Hindlimb muscle (tissue), 1 donor: ENCODE measurements around the gene PCBP3. TPM values are rescaled to one million over a fixed set of nuclear protein-coding genes. Genes with fewer than 3 reads are reported as not detected.
"Not testable (repeated sequence)": the region's sequence is repeated elsewhere in the genome, so short reads cannot be mapped to it uniquely, and the experiment has no call there.

Source experiments
- DNase-seq: peaks from one replicate; pipeline ENCODE4 v3.0.0-alpha.2; 2013
- polyA plus RNA-seq: library from polyadenylated mRNA; unstranded; fragments of 120-200 nt; gene quantifications from one replicate; pipeline ENCODE4 v1.2.1, GENCODE V29; 2013; ENCODE audit not compliant: insufficient read length

Gene PCBP3
- polyA plus RNA-seq, 1 donor: 0.81 TPM

GRCh38 chr21:45828580-45829570, 185.3 kb downstream of the PCBP3 start:
- DNase-seq: no peak

- DNase-seq: no peak
These were observed 186.1 kb downstream of the PCBP3 start for GRCh38 chr21:45829668-45830067.

DNA sequence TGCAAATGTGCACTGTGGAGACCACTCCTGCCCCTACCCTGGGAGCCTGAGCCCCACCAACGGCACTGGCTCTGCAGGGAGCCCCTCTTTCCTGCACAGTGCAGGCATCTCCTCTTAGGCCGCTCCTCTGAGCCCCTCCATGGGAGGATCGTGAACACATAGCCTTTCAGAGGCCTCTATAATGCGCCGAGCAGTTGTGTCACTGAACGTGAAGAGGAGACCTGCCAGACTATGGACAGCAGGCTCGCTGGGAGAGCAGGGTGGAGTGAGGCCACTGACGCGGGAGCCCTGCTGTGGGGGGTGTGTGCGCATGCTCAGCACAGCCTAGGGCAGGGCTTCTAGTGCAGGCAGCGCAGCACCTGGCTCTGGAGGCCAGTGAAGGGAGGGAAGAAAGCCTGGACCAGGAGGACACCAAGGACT, 186.7 kb downstream of the PCBP3 start:
- DNase-seq: peak; percentile 46

DNA sequence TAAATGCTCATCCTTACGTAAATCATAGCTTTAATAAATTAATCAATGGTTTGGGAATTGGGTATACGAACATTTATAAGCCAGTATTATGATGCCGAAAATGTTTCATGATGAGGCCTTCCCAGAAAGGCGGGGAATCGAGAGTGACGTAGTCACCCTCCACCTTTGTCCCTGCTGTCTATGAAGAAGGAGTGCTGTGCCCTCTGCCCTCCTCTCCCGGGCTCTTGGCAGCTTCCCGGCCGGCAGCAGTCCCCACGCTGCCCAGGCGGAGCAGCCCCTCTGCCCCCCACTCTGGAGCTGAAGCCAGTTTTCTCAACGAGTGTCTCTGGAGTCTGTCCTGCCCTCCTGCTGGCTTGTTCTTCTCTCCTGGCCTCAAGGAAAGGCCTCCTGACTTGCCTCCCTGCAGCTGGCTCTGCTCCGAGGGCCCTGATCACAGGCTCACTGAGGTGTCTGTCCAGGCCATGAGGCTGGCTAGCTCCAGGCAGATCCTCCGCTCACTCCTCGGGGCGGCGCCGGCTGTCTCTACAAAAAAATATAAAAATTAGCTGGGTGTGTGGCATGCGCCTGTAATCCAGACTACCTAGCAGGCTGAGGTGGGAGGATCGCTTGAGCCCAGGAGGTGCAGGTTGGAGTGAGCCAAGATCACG, 187.3 kb downstream of the PCBP3 start:
- no peak for DNase-seq

DNA sequence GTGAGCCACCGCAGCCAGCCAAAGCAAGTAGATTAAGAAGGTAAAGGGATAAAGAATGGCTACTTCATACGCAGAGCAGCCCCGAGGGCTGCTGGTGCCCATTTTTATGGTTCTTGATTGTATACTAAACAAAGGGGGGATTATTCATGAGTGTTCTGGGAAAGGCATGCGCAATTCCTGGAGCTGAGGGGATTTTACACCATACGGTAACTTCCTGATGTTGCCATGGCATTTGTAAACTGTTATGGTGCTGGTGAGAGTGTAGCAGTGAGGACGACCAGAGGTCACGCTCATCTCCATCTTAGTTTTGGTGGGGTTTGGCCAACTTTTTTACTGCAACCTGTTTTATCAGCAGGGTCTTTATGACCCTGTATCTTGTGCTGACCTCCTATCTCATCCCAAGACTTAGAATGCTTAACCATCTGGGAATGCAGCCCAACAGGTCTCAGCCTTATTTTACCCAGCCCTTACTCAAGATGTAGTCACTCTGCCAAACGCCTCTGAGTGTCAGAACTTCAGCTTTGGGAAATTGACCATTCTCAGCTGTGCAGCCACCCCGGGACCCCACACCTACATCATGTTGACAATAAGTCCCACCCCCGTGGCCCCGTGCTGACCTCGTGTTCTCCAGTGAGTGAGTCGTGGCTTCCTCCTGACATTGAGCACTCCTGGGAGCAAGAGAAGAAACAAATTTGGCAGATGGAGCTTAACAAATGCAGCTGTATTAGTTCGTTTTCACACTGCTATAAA, 188.6 kb downstream of the PCBP3 start:
- no peak for DNase-seq

DNA sequence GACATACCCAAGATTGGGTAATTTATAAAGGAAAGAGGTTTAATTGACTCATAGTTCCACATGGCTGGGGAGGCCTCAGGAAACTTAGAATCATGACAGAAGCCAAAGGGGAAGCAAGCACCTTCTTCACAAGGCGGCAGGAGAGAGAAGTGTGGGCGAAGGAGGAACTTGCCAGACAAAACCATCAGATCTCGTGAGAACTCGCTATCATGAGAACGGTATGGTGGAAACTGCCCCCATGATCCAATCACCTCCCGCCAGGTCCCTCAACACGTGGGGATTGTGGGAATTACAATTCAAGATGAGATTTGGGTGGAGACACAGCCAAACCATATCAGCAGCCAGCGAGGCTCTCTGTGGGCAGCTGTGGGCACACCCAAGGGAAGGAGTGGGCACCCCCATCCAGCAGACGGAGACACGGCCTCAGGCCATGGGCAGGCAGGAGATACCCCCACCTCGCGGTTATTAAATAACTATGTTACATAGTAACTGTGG, 189.3 kb downstream of the PCBP3 start:
- DNase-seq: not testable (repeated sequence)

DNA sequence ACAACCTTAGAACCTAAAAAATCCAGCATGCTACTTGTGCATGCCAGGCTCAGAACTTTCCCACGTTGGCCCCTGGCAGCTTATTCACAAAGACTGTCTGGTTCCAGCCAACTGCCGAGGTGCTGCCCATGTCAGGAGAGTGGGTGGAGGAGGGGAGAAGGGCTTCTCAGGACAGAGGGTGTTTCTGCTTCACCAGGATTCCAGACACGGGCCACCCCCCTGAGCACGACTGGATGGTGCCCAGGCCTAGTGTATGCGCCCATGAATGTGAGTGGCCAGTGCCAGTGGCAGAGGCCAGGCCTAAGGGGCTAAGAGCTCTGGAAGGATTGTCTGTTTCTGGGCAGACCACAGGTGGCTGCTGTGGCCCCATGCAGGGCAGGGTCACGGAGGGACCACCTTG, 189.9 kb downstream of the PCBP3 start:
- no peak for DNase-seq

DNA sequence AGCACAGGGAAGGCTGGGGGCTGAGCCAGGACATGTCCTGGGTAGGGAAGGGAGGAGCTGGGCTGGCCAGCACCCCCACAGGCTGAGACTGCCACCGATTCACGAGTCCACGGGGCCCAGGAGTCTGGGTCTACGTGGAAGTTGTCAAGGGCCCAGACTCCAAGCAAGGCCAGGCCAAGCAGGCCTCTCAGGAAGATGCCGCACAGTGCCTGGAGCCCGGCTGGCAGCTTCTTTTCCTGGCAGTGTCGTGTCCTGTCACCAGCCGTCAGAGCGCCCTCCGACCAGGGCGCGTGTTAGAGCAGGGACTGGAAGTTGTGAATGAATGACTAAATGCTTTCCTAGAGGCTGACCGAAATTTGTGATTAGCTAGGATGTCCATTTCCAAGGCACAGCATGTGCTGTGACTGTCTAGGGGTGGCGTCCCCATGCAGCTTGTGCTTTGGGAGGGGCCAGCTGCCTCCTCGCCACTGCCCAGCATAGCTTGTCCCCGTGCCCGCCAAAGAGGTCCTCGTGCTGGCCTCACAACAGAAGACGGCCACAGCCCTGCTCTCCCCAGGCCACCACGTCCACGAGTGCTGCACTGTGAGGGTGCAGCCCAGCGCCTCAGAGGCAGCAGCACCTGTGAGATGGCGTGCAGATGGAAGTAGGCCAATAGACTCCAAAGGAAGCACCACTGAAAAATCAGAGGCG, 190.6 kb downstream of the PCBP3 start:
- no peak for DNase-seq

DNA sequence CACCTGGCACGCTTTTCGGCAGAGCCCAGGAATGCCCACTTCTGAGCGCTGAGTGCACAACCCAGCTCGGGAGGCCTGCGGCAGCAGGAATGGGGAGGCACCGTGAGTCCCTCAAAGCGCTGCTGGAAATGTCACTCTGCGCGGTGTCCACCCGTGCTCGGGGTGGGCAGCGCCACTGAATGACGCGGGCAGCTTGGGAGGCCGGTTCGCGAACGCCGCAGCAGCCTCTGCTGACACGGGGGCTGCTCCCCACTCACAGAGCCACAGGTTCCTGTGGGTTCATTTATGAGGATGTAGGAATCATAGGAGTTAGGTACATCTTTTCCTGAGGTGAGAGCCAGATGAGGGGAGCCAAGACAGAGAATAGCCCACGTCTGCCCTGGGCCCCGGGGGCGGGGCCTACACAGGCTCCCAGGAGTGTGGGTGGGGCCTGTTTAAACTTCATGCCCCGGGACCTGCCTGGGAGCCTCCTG, 191.3 kb downstream of the PCBP3 start:
- no peak for DNase-seq

- no peak for DNase-seq
These were observed 192.1 kb downstream of the PCBP3 start for GRCh38 chr21:45835301-45836267.

GRCh38 chr21:45836268-45836655, 192.7 kb downstream of the PCBP3 start:
- DNase-seq: no peak

GRCh38 chr21:45836694-45837670, 193.5 kb downstream of the PCBP3 start:
- no peak for DNase-seq

DNA sequence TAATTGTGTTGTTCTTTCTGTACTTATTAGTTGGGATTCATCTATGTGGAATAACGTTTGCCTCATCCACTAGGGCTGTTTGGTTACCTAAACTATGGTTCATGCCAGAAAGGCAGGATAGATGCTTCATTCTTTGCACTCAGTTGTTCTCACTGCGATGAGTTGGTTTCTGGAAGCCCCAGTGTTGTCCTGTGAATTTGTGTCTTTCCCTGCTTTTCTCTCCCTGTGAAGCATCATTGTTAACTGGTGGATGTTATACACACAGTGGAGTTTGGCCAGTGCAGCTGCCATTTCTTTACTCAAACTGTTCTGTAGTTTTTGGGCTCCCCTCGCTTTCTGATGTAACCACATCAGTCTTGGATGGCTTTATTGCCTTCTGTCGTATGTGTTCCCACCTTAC, 194.4 kb downstream of the PCBP3 start:
- DNase-seq: no peak

DNA sequence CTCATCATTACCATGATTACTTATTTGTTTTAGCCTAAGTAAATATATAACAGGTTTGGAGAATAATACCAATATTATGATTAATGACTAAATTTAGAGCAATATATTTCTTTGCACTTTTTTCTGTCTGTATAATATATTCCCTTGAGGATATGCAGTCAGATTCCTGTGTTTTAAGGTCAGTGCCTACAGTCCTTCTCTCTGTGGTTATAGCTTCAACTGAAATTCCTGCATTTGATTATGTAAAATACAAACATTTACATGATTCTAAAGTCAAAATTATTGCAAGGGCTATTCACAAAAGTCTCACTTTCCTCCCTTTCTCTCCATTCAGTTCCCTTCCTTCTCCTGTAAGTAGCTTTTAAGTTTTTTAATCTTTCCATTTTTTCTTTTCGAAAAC, 195.1 kb downstream of the PCBP3 start:
- DNase-seq: no peak

- no peak for DNase-seq
These were observed 195.7 kb downstream of the PCBP3 start for GRCh38 chr21:45839274-45839673.

GRCh38 chr21:45841033-45841432, 197.5 kb downstream of the PCBP3 start:
- DNase-seq: no peak

DNA sequence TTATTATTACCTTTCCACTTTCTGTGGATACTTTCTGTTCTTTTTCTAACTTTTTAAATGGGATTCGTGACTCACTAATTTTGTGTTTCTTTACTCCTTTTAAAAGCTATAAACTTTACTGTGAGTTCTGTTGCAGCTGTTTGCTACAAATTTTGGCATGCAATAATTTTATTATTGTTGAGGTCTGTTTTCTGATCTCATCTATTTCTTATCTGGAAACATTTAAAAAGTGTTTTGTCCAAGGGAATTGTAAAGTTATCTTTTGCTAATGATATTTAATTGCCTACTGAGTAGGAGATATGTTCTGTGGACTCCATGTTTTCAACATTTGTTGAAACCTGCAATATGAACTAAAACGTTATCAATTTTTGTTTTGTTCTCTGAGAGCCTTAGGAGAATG, 199.9 kb downstream of the PCBP3 start:
- DNase-seq: no peak

DNA sequence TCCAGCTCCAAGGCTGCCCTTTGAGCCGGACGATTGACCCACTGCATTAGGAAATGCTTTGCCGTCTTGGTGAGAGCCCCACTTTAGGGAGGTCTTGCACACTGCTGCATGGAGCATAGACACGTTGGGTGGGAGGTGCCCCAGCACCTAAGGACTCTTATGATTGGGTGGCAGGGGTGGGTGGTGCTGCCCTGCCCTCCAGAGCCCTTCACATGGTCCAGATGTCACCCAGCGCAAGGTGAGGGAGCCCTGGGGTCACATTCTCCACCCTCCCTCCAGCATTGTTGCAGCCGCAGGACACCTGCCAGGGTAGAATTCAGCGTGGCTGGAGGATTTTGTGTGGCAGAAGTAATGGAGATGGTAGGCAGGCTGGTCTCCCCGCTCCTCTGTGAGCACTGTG, 200.7 kb downstream of the PCBP3 start:
- DNase-seq: no peak

GRCh38 chr21:45845063-45845769, 201.7 kb downstream of the PCBP3 start:
- no peak for DNase-seq
